H1 (cell line): ENCODE measurements around the gene GPR35. TPM values are rescaled to one million over a fixed set of nuclear protein-coding genes. Genes with fewer than 3 reads are reported as not detected.

ENCODE experiments used
- CTCF ChIA-PET: fragments of 300-600 bp; sonication (Branson Sonifier 250); formaldehyde crosslinking; loops from one replicate; lab custom pipeline; 2021; ENCODE audit not compliant: partially characterized antibody; lab: Charles Lee
- POLR2A ChIA-PET: fragments of 300-600 bp; sonication (Branson Sonifier 250); formaldehyde crosslinking; loops from one replicate; lab custom pipeline; 2021; ENCODE audit warnings: inconsistent platforms; ENCODE audit not compliant: partially characterized antibody; lab: Charles Lee
- DNase-seq, 2 experiments: peaks; one replicate each; pipeline versions ENCODE4 v3.0.0 to v3.0.0-alpha.2; 2010 to 2022; ENCODE audit warnings: low spot score in 2 of 2, low read depth in 1 of 2, mixed read lengths in 1 of 2
- FAIRE-seq: peaks from 2 replicates; lab custom pipeline; 2011; peaks lifted over from hg19 to GRCh38; lab: Jason Lieb, UNC
- H2AFZ ChIP-seq: 2 replicates; pipeline ENCODE4 v1.8.1; 2012; ENCODE audit warnings: low read length, inconsistent platforms
- H2AK5ac ChIP-seq: 2 replicates; pipeline ENCODE4 v1.6.1; 2013; ENCODE audit warnings: low read depth, low read length
- H2BK120ac ChIP-seq: replicated peaks from 2 replicates; pipeline ENCODE3; 2013; ENCODE audit warnings: low read depth, low read length, inconsistent platforms
- H2BK12ac ChIP-seq: 2 replicates; pipeline ENCODE4 v1.6.1; 2013; ENCODE audit warnings: low read depth, low read length
- H2BK15ac ChIP-seq: 2 replicates; pipeline ENCODE4 v1.6.1; 2013; ENCODE audit warnings: low read length
- H2BK20ac ChIP-seq: 2 replicates; pipeline ENCODE4 v1.6.1; 2013; ENCODE audit warnings: low read length
- H2BK5ac ChIP-seq: 2 replicates; pipeline ENCODE4 v1.6.1; 2013; ENCODE audit warnings: low read depth, low read length
- H3K14ac ChIP-seq: 2 replicates; pipeline ENCODE4 v1.6.1; 2013; ENCODE audit warnings: inconsistent platforms; ENCODE audit not compliant: insufficient read length
- H3K18ac ChIP-seq: 2 replicates; pipeline ENCODE4 v1.6.1; 2013; ENCODE audit warnings: low read length; ENCODE audit errors: extremely low read depth
- H3K23ac ChIP-seq: 2 replicates; pipeline ENCODE4 v1.6.1; 2013; ENCODE audit warnings: inconsistent platforms; ENCODE audit not compliant: insufficient read length
- H3K23me2 ChIP-seq: 2 replicates; pipeline ENCODE4 v1.6.1; 2013; ENCODE audit warnings: low read depth, low read length
- H3K27ac ChIP-seq: 2 replicates; pipeline ENCODE4 v1.6.1; 2011; ENCODE audit warnings: low read depth, low read length, inconsistent platforms
- H3K27me3 ChIP-seq, 4 experiments: replicated peaks in 1 of 4; 1 replicate in 1 of 4; 2 replicates in 3 of 4; pipeline versions ENCODE4 v1.6.1 to v1.8.1; 2011 to 2013; ENCODE audit warnings: low read length in 3 of 4, mild to moderate bottlenecking in 3 of 4, inconsistent platforms in 2 of 4, mixed read lengths in 2 of 4, moderate library complexity in 1 of 4; ENCODE audit not compliant: control insufficient read depth in 3 of 4, insufficient read depth in 3 of 4; ENCODE audit errors: extremely low read depth in 1 of 4
- H3K36me3 ChIP-seq, 4 experiments: 2 replicates each; pipeline versions ENCODE4 v1.6.1 to v1.8.1; 2011 to 2013; ENCODE audit warnings: mild to moderate bottlenecking in 4 of 4, low read length in 3 of 4, moderate library complexity in 2 of 4, control low read depth in 1 of 4, inconsistent platforms in 1 of 4; ENCODE audit not compliant: insufficient read depth in 4 of 4, control insufficient read depth in 2 of 4
- H3K4ac ChIP-seq: replicated peaks from 2 replicates; pipeline ENCODE3; 2013; ENCODE audit warnings: low read length, low read depth, mixed read lengths, inconsistent platforms; ENCODE audit not compliant: insufficient read length
- H3K4me1 ChIP-seq, 4 experiments: replicated peaks in 1 of 4; 1 replicate in 1 of 4; 2 replicates in 3 of 4; pipeline versions ENCODE4 v1.6.1 to v1.8.1; 2011 to 2013; ENCODE audit warnings: low read length in 3 of 4, inconsistent platforms in 2 of 4, mixed read lengths in 1 of 4; ENCODE audit not compliant: insufficient read depth in 4 of 4, control insufficient read depth in 3 of 4
- H3K4me2 ChIP-seq, 2 experiments: 2 replicates each; pipeline versions ENCODE4 v1.6.1 to v1.8.1; 2011 to 2013; ENCODE audit warnings: low read depth in 2 of 2, low read length in 2 of 2, control low read depth in 1 of 2, inconsistent platforms in 1 of 2, mild to moderate bottlenecking in 1 of 2; ENCODE audit not compliant: insufficient read depth in 1 of 2
- H3K4me3 ChIP-seq, 4 experiments: fragments of 200-600, 300-600 bp in 1 of 4; sonication (generic), shearing (Covaris generic), sonication (Bioruptor Twin) in 1 of 4; 2 replicates each; pipeline versions ENCODE4 v1.5.1 to v1.8.1; 2011 to 2016; ENCODE audit warnings: low read length in 4 of 4, low read depth in 3 of 4, control low read depth in 2 of 4, inconsistent platforms in 2 of 4, mild to moderate bottlenecking in 2 of 4, mixed read lengths in 1 of 4, moderate library complexity in 1 of 4; ENCODE audit not compliant: insufficient read depth in 2 of 4; ENCODE audit errors: extremely low read depth in 1 of 4
- H3K56ac ChIP-seq: replicated peaks from 2 replicates; pipeline ENCODE3; 2013; ENCODE audit warnings: low read depth, mild to moderate bottlenecking, mixed read lengths, low read length, inconsistent platforms; ENCODE audit not compliant: insufficient read length
- H3K79me1 ChIP-seq: 2 replicates; pipeline ENCODE4 v1.6.1; 2013; ENCODE audit warnings: low read depth, low read length, control low read depth
- H3K79me2 ChIP-seq, 2 experiments: 2 replicates each; pipeline versions ENCODE4 v1.6.1 to v1.8.1; 2012 to 2013; ENCODE audit warnings: low read length in 2 of 2, mild to moderate bottlenecking in 2 of 2, inconsistent platforms in 1 of 2; ENCODE audit not compliant: insufficient read depth in 2 of 2, control insufficient read depth in 1 of 2
- H3K9ac ChIP-seq, 4 experiments: replicated peaks in 1 of 4; 1 replicate in 1 of 4; 2 replicates in 3 of 4; pipeline versions ENCODE4 v1.6.1 to v1.8.1; 2011 to 2013; ENCODE audit warnings: low read depth in 3 of 4, low read length in 3 of 4, control low read depth in 2 of 4, mild to moderate bottlenecking in 2 of 4, moderate library complexity in 2 of 4, inconsistent platforms in 1 of 4; ENCODE audit errors: extremely low read depth in 1 of 4
- H3K9me3 ChIP-seq, 2 experiments: 2 replicates each; pipeline versions ENCODE4 v1.6.1 to v1.8.1; 2012 to 2013; ENCODE audit warnings: mild to moderate bottlenecking in 2 of 2, moderate library complexity in 2 of 2, control low read depth in 1 of 2, inconsistent platforms in 1 of 2, low read depth in 1 of 2, low read length in 1 of 2, mixed read lengths in 1 of 2; ENCODE audit not compliant: insufficient read depth in 2 of 2
- H4K20me1 ChIP-seq, 2 experiments: replicated peaks in 1 of 2; 2 replicates each; pipeline versions ENCODE3 to v1.8.1; 2011 to 2013; ENCODE audit warnings: inconsistent platforms in 2 of 2, low read length in 2 of 2, mild to moderate bottlenecking in 1 of 2; ENCODE audit not compliant: insufficient read depth in 2 of 2, control insufficient read depth in 1 of 2
- H4K5ac ChIP-seq: 2 replicates; pipeline ENCODE4 v1.6.1; 2013; ENCODE audit warnings: low read length, low read depth, mixed read lengths, inconsistent platforms; ENCODE audit not compliant: insufficient read length
- H4K8ac ChIP-seq: 2 replicates; pipeline ENCODE4 v1.8.0; 2013; ENCODE audit warnings: mild to moderate bottlenecking, moderate library complexity, low read length, inconsistent platforms; ENCODE audit not compliant: insufficient read depth; ENCODE audit errors: extremely low read depth
- H4K91ac ChIP-seq: replicated peaks from 2 replicates; pipeline ENCODE3; 2013; ENCODE audit warnings: low read length, mixed read lengths, inconsistent platforms; ENCODE audit not compliant: insufficient read length
- BRCA1 ChIP-seq: IDR thresholded peaks from 2 replicates; pipeline ENCODE4 v1.6.1; 2012; ENCODE audit warnings: low read depth, low read length, improper control_type of control experiment
- POLR2AphosphoS5 ChIP-seq: IDR thresholded peaks from 2 replicates; pipeline ENCODE4 v1.6.1; 2011; ENCODE audit warnings: low read depth, low read length
- POU5F1 ChIP-seq: IDR thresholded peaks from 2 replicates; pipeline ENCODE4 v1.6.1; 2011; ENCODE audit warnings: low read depth, mild to moderate bottlenecking, low read length, moderate library complexity
- SAP30 ChIP-seq: fragments of 300-600 bp; sonication (generic); IDR thresholded peaks from 2 replicates; pipeline ENCODE4 v1.7.1; 2012; ENCODE audit warnings: low read length, moderate library complexity, mild to moderate bottlenecking, inconsistent platforms; ENCODE audit not compliant: insufficient read depth, insufficient replicate concordance
- SP4 ChIP-seq: IDR thresholded peaks from 2 replicates; pipeline ENCODE4 v1.6.1; 2012; ENCODE audit warnings: low read length, inconsistent platforms
- TCF12 ChIP-seq: IDR thresholded peaks from 2 replicates; pipeline ENCODE4 v1.6.1; 2011; ENCODE audit warnings: low read depth, mild to moderate bottlenecking, low read length
- WGBS, 2 experiments: shearing (Covaris generic) in 1 of 2; methylation state at CpG; one replicate each; pipeline versions ENCODE4 v1.1.6 to v1.1.7; 2013 to 2015; ENCODE audit warnings: low lambda C conversion rate in 2 of 2, mixed read lengths in 2 of 2, inconsistent platforms in 1 of 2, low coverage in 1 of 2, missing lambda C conversion rate in 1 of 2; ENCODE audit not compliant: insufficient replicate concordance in 2 of 2, insufficient coverage in 1 of 2, insufficient read length in 1 of 2; ENCODE audit errors: extremely low coverage in 1 of 2, missing lambda C conversion rate in 1 of 2; 5-methylcytosine and 5-hydroxymethylcytosine counted together
- polyA plus RNA-seq, 7 experiments: library from polyadenylated mRNA; depleted of rRNA in 3 of 7; stranded (reverse) in 5 of 7; unstranded in 2 of 7; fragments of >200 nt in 5 of 7; fragments of 200-250 nt in 2 of 7; gene quantifications; 1 replicate in 5 of 7; 2 replicates in 1 of 7; 4 replicates in 1 of 7; pipeline versions ENCODE4 v1.2.1 to v1.2.3, GENCODE V29; 2011 to 2013; ENCODE audit warnings: missing spikeins in 2 of 7, mixed read lengths in 2 of 7
- total RNA-seq: library from RNA; stranded (reverse); fragmentation: NEBNext Ultra II Directional; extraction: Animal tissue kit (Norgen Biotek cat#: 25700); gene quantifications from 2 replicates; pipeline ENCODE4 v1.2.1, GENCODE V29; 2021

Gene GPR35
- total and polyA plus RNA-seq, 2 of the 8 experiments (the other 6 are each of a cell fraction or from before 2014, with no cell fraction given), result 0.47 TPM; not detected in 1

- 0 out of 4 replicates have a peak, but pooled peaks cover 0 to 5% of the 10 kb centered on the region in 2 experiments for H3K79me2 ChIP-seq
- no peak overlapping the region for H2BK12ac ChIP-seq
- no peak overlapping the region for H3K4me3 ChIP-seq
- WGBS, 2 experiments, result 84% methylated on average over 9 of the region's 12 CpGs; no CpG with 5 or more reads in 1 of the 2 experiments
- H2BK5ac ChIP-seq, result no peak overlapping the region
- no peaks in the 10 kb centered on the region for H3K23me2 ChIP-seq
- H2AK5ac ChIP-seq, result no peak overlapping the region; the same call in 1 of the 2 replicates
- H3K9ac ChIP-seq, result no peak overlapping the region
- H3K14ac ChIP-seq, result no peak overlapping the region
- TF ChIP-seq POLR2AphosphoS5 (no peak), SP4 (no peak), TCF12 (no peak), BRCA1 (no peak), POU5F1 (no peak), SAP30 (no peak)
- peaks cover 12 to 19% of the 10 kb centered on the region in 2 experiments for H4K20me1 ChIP-seq
- H2BK120ac ChIP-seq, result no peak overlapping the region
- no peak overlapping the region for H2AFZ ChIP-seq
- ChIA-PET POLR2A (interaction anchor here (1.1 to 1.2 kb wide), 2 partner anchors 16 to 143 kb away, joined by 3 read pairs; partner anchors contain the start of gene GPC1), CTCF (interaction anchor here (0.7 to 4.8 kb wide), 11 partner anchors 8 to 124 kb away, joined by 3 to 37 read pairs (median 4); partner anchors contain the start of gene RNPEPL1)
- peaks cover 7% of the 10 kb centered on the region for H3K79me1 ChIP-seq
- H3K27me3 ChIP-seq, result no peaks in the 10 kb centered on the region
- no peak overlapping the region for H3K23ac ChIP-seq
- FAIRE-seq, result no peak
- H3K56ac ChIP-seq, result no peak overlapping the region
- no peak overlapping the region for H3K4ac ChIP-seq
- no peaks in the 10 kb centered on the region for H3K36me3 ChIP-seq
- no peak overlapping the region for H3K4me2 ChIP-seq
- H3K9me3 ChIP-seq, result no peaks in the 10 kb centered on the region
- H3K18ac ChIP-seq, result no peak overlapping the region; the same call in 1 of the 2 replicates
- H4K91ac ChIP-seq, result no peak overlapping the region
- no peak for DNase-seq
- no peak overlapping the region; the same call in 1 of the 2 replicates for H4K8ac ChIP-seq
- no peak overlapping the region for H4K5ac ChIP-seq
- no peak overlapping the region for H2BK20ac ChIP-seq
- peaks cover 0 to 9% (median 0%) of the 10 kb centered on the region in 4 experiments; a peak in 2 of 7 replicates for H3K4me1 ChIP-seq
- no peak overlapping the region for H3K27ac ChIP-seq
- H2BK15ac ChIP-seq, result no peak overlapping the region
These were observed 46.1 kb upstream of the GPR35 start for GRCh38 chr2:240579071-240579762.
